ENCODE data around the gene EIF4B.

Gene EIF4B

GRCh38 chr12:53044896-53045695 is 38.8 kb downstream of the EIF4B start:
- no peak for DNase-seq (ENCODE audit: low read depth in 2 of 2)

- no peak for DNase-seq (ENCODE audit: low read depth in 2 of 2)
Observed at GRCh38 chr12:53045696-53046045, 39.4 kb downstream of the EIF4B start.

GRCh38 chr12:53046655-53047220 is 40.5 kb downstream of the EIF4B start:
- no peak for DNase-seq (ENCODE audit: low read depth in 2 of 2)

- DNase-seq (ENCODE audit: low read depth in 2 of 2): peak; percentile 32 to 56
Observed at GRCh38 chr12:53047221-53048032, 41.2 kb downstream of the EIF4B start.

GRCh38 chr12:53048033-53048779 is 42.0 kb downstream of the EIF4B start:
- no peak for DNase-seq (ENCODE audit: low read depth in 2 of 2)

GRCh38 chr12:53048780-53049401 is 42.6 kb downstream of the EIF4B start:
- no peak for DNase-seq (ENCODE audit: low read depth in 2 of 2)

GRCh38 chr12:53049571-53050318 is 43.5 kb downstream of the EIF4B start, which contains the start of gene TNS2:
TSS of gene TNS2 (plus strand) at chr12:53050065. CDS start at chr12:53050186, 121 bp downstream.
- no peak for DNase-seq (ENCODE audit: low read depth in 2 of 2)

- DNase-seq (ENCODE audit: low read depth in 2 of 2): no peak
Observed at GRCh38 chr12:53050426-53051057, 44.3 kb downstream of the EIF4B start.

- DNase-seq (ENCODE audit: low read depth in 2 of 2): no peak
Observed at GRCh38 chr12:53051058-53051880, 45.0 kb downstream of the EIF4B start.

- DNase-seq (ENCODE audit: low read depth in 2 of 2): no peak
Observed at GRCh38 chr12:53051881-53052412, 45.7 kb downstream of the EIF4B start.

GRCh38 chr12:53052419-53053217 is 46.4 kb downstream of the EIF4B start:
- DNase-seq (ENCODE audit: low read depth in 2 of 2): no peak

GRCh38 chr12:53053218-53054111 is 47.2 kb downstream of the EIF4B start:
- DNase-seq (ENCODE audit: low read depth in 2 of 2): peak in 1 of 2 donors; percentile 24

GRCh38 chr12:53054112-53054878 is 48.0 kb downstream of the EIF4B start:
- DNase-seq (ENCODE audit: low read depth in 2 of 2): peak; percentile 86

- DNase-seq (ENCODE audit: low read depth in 2 of 2): no peak
Observed at GRCh38 chr12:53055471-53056266, 49.4 kb downstream of the EIF4B start.

- no peak for DNase-seq (ENCODE audit: low read depth in 2 of 2)
Observed at GRCh38 chr12:53056296-53056695, 50.0 kb downstream of the EIF4B start.

- DNase-seq (ENCODE audit: low read depth in 2 of 2): no peak
Observed at GRCh38 chr12:53056901-53057300, 50.6 kb downstream of the EIF4B start.

Measured in stimulated activated CD4-positive, alpha-beta T cell treated with anti-CD3 and anti-CD28 coated beads, Interleukin-1b, Interleukin-23, amount 100 ng/mL, for 1 hour (primary cell).